OCI-LY7 (cell line): ENCODE results near the gene ASCL5. TPM values are rescaled to one million over a fixed set of nuclear protein-coding genes. Genes with fewer than 3 reads are reported as not detected.

ENCODE experiments used
- BruUV-seq: library from RNA; stranded (reverse); fragments of 400-500 nt; replicated peaks from 2 replicates; lab custom pipeline; 2021; lab: Mats Ljungman, UMichigan
- CTCF ChIA-PET: fragments of 300-600 bp; sonication (Branson Sonifier 250); formaldehyde crosslinking; loops from one replicate; lab custom pipeline; 2022; ENCODE audit warnings: antibody characterized with exemption; ENCODE audit not compliant: unreplicated experiment; lab: Charles Lee
- POLR2A ChIA-PET: fragments of 300-600 bp; sonication (Branson Sonifier 250); formaldehyde crosslinking; loops from one replicate; lab custom pipeline; 2022; ENCODE audit warnings: antibody characterized with exemption; lab: Charles Lee
- DNase-seq: peaks from one replicate; pipeline ENCODE4 v3.0.0-alpha.2; 2015; ENCODE audit warnings: low spot score
- H2AFZ ChIP-seq: fragments of 200-600 bp; sonication (generic), shearing (Covaris generic); 2 replicates; pipeline ENCODE4 v1.6.1; 2014; ENCODE audit warnings: mild to moderate bottlenecking, antibody characterized with exemption, low read length, moderate library complexity
- H3K27ac ChIP-seq: fragments of 200-600 bp; sonication (generic); 2 replicates; pipeline ENCODE4 v1.5.1; 2014; ENCODE audit warnings: mixed run types, low read depth, mild to moderate bottlenecking, moderate library complexity, low read length, inconsistent platforms; ENCODE audit not compliant: poor library complexity, severe bottlenecking
- H3K36me3 ChIP-seq: fragments of 200-600 bp; sonication (generic); 2 replicates; pipeline ENCODE4 v1.6.1; 2014; ENCODE audit warnings: mild to moderate bottlenecking, antibody characterized with exemption, low read length, moderate library complexity, mixed read lengths; ENCODE audit not compliant: insufficient read depth
- H3K4me1 ChIP-seq: fragments of 200-600 bp; sonication (generic); 2 replicates; pipeline ENCODE4 v1.5.1; 2014; ENCODE audit warnings: mild to moderate bottlenecking, low read length; ENCODE audit not compliant: insufficient read depth, poor library complexity, severe bottlenecking
- H3K4me2 ChIP-seq: fragments of 200-600 bp; sonication (generic); 2 replicates; pipeline ENCODE4 v1.6.1; 2014; ENCODE audit warnings: mild to moderate bottlenecking, low read length
- H3K4me3 ChIP-seq: fragments of 200-600 bp; sonication (generic); 2 replicates; pipeline ENCODE4 v1.5.1; 2014; ENCODE audit warnings: mild to moderate bottlenecking, low read depth, low read length; ENCODE audit not compliant: poor library complexity, severe bottlenecking
- H3K79me2 ChIP-seq: fragments of 200-600 bp; sonication (generic); 2 replicates; pipeline ENCODE4 v1.6.1; 2016; ENCODE audit warnings: low read depth, mild to moderate bottlenecking, low read length, moderate library complexity, mixed read lengths; ENCODE audit not compliant: insufficient read depth
- H3K9me2 ChIP-seq: fragments of 200-600 bp; sonication (generic); 2 replicates; pipeline ENCODE4 v1.6.1; 2016; ENCODE audit warnings: mild to moderate bottlenecking, low read length, mixed read lengths; ENCODE audit not compliant: insufficient read depth
- H3K9me3 ChIP-seq: fragments of 200-600 bp; sonication (generic); 2 replicates; pipeline ENCODE4 v1.6.1; 2014; ENCODE audit warnings: mild to moderate bottlenecking, mixed run types, low read length, mixed read lengths
- H4K20me1 ChIP-seq: fragments of 200-600 bp; sonication (generic); 2 replicates; pipeline ENCODE4 v1.6.1; 2014; ENCODE audit warnings: mild to moderate bottlenecking, antibody characterized with exemption, low read length, moderate library complexity, mixed read lengths; ENCODE audit not compliant: insufficient read depth
- CTCF ChIP-seq: fragments of 200-600 bp; sonication (generic); conservative IDR thresholded peaks from 2 replicates; pipeline ENCODE4 v1.5.1; 2014; ENCODE audit warnings: mild to moderate bottlenecking, antibody characterized with exemption, low read length, moderate library complexity, mixed read lengths
- EZH2phosphoT487 ChIP-seq: fragments of 200-600 bp; sonication (generic); IDR thresholded peaks from 2 replicates; pipeline ENCODE4 v1.6.1; 2018; ENCODE audit warnings: low read depth, borderline replicate concordance, mild to moderate bottlenecking, mixed run types, antibody characterized with exemption, low read length, moderate library complexity, mixed read lengths
- intact Hi-C: fragments of 100-400 bp; cut with micrococcal nuclease; formaldehyde crosslinking; loops from one replicate; pipeline ENCODE4 v1.10.0; 2022; ENCODE audit not compliant: unreplicated experiment
- total RNA-seq, 2 experiments: library from RNA; depleted of rRNA in 1 of 2; stranded (reverse); fragments of >200 nt in 1 of 2; shearing (Covaris generic) in 1 of 2; gene quantifications; 2 replicates each; pipeline ENCODE4 v1.2.3, GENCODE V29; 2014 to 2022

ASCL5 gene
- total RNA-seq, 2 experiments from 2014 or later, result not detected

GRCh38 chr1:201112926-201113325 is 14.1 kb downstream of the ASCL5 start:
- no peak for DNase-seq
- Histone ChIP-seq H4K20me1 (no peaks in the 10 kb centered on the region), H3K27ac (no peak overlapping the region), H3K36me3 (no peaks in the 10 kb centered on the region), H3K9me3 (no peaks in the 10 kb centered on the region), H3K4me3 (no peak overlapping the region), H3K9me2 (no peaks in the 10 kb centered on the region), H3K79me2 (no peaks in the 10 kb centered on the region), H3K4me1 (no peaks in the 10 kb centered on the region), H3K4me2 (no peak overlapping the region), H2AFZ (no peak overlapping the region)
- CTCF ChIA-PET, result no interaction called here
- POLR2A ChIA-PET, result no interaction called here
- BruUV-seq, result no TSS peak
- TF ChIP-seq CTCF (no peak), EZH2phosphoT487 (no peak)
- intact Hi-C loops, result loop anchor here (10.0 kb wide), 1 partner anchor 488 kb away; the partner anchor contains the start of gene KIF14

GRCh38 chr1:201112173-201112731 is 14.7 kb downstream of the ASCL5 start, which contains the start of gene CACNA1S:
CACNA1S (minus strand) TSS chr1:201112426; CDS start chr1:201112339, 87 bp downstream.
- H3K9me2 ChIP-seq, result no peaks in the 10 kb centered on the region
- no peak within 1 kb of the TSS for H3K4me3 ChIP-seq
- no peak within 1 kb of the TSS for H3K27ac ChIP-seq
- DNase-seq, result no peak
- POLR2A ChIA-PET, result no interaction called here
- BruUV-seq, result no TSS peak
- H3K36me3 ChIP-seq, result no peaks in the 10 kb centered on the region
- no peaks in the 10 kb centered on the region for H3K79me2 ChIP-seq
- H3K9me3 ChIP-seq, result no peaks in the 10 kb centered on the region
- no peak within 1 kb of the TSS for H2AFZ ChIP-seq
- CTCF ChIA-PET, result no interaction called here
- no peaks in the 10 kb centered on the region for H3K4me1 ChIP-seq
- intact Hi-C loops, result loop anchor here (10.0 kb wide), 1 partner anchor 487 kb away; the partner anchor contains the start of gene KIF14
- H3K4me2 ChIP-seq, result no peak within 1 kb of the TSS
- H4K20me1 ChIP-seq, result no peaks in the 10 kb centered on the region
- TF ChIP-seq EZH2phosphoT487 (no peak), CTCF (no peak)

GRCh38 chr1:201111672-201112071 is 15.3 kb downstream of the ASCL5 start:
- no peak overlapping the region for H2AFZ ChIP-seq
- CTCF ChIA-PET, result interaction anchor here (0.9 kb wide), 1 partner anchor 38 kb away, joined by 3 read pairs; no protein-coding TSS in a partner anchor
- intact Hi-C loops, result loop anchor here (10.0 kb wide), 1 partner anchor 487 kb away; the partner anchor contains the start of gene KIF14
- BruUV-seq, result no TSS peak
- H3K79me2 ChIP-seq, result no peaks in the 10 kb centered on the region
- H3K4me3 ChIP-seq, result no peak overlapping the region
- POLR2A ChIA-PET, result no interaction called here
- H3K4me2 ChIP-seq, result no peak overlapping the region
- H4K20me1 ChIP-seq, result no peaks in the 10 kb centered on the region
- no peak overlapping the region for H3K27ac ChIP-seq
- DNase-seq, result no peak
- no peaks in the 10 kb centered on the region for H3K9me2 ChIP-seq
- TF ChIP-seq CTCF, result no peak
- no peak for TF ChIP-seq EZH2phosphoT487
- no peaks in the 10 kb centered on the region for H3K36me3 ChIP-seq
- no peaks in the 10 kb centered on the region for H3K9me3 ChIP-seq
- no peaks in the 10 kb centered on the region for H3K4me1 ChIP-seq
